ENCODE data around the gene KCTD1. TPM values are rescaled to one million over a fixed set of nuclear protein-coding genes. Genes with fewer than 3 reads are reported as not detected.

KCTD1 gene
- total RNA-seq, 1 experiment from 2014 or later: 20.5 TPM

GRCh38 chr18:26535630-26536029 is 12.7 kb downstream of the KCTD1 start:
- peaks cover 10% of the 10 kb centered on the region for H3K4me1 ChIP-seq (replicated peaks; ENCODE audit: insufficient read depth)
- H2AFZ ChIP-seq: no peak overlapping the region
- no peak for TF ChIP-seq CTCF (conservative IDR thresholded peaks at IDR 0.05)
- TF ChIP-seq EZH2 (IDR thresholded peaks at IDR 0.05; ENCODE audit: low read depth): no peak
- DNase-seq: no peak
- ChIA-PET POLR2A (ENCODE audit: unreplicated experiment) (no interaction called here), CTCF (no interaction called here)
- no peak overlapping the region for H3K4me2 ChIP-seq
- no peaks in the 10 kb centered on the region for H4K20me1 ChIP-seq (ENCODE audit: insufficient read depth)
- no peaks in the 10 kb centered on the region for H3F3A ChIP-seq (ENCODE audit: insufficient read depth, low read depth)
- no peaks in the 10 kb centered on the region for H3K9me2 ChIP-seq (ENCODE audit: insufficient read depth)
- H3K27ac ChIP-seq: no peak overlapping the region
- no peaks in the 10 kb centered on the region for H3K9me3 ChIP-seq (ENCODE audit: insufficient read depth, low read depth)
- H3K79me2 ChIP-seq (ENCODE audit: low read depth): peaks cover 39% of the 10 kb centered on the region
- BruUV-seq (replicated peaks): no TSS peak
- no peaks in the 10 kb centered on the region for H3K36me3 ChIP-seq (ENCODE audit: low read depth)
- no peaks in the 10 kb centered on the region for H3K27me3 ChIP-seq (ENCODE audit: insufficient read depth, low read depth)
- no peak overlapping the region for H3K4me3 ChIP-seq
- intact Hi-C loops (cut with micrococcal nuclease; ENCODE audit: unreplicated experiment): no loop called here

GRCh38 chr18:26532367-26533340 is 15.7 kb downstream of the KCTD1 start:
- no peaks in the 10 kb centered on the region for H3K9me2 ChIP-seq (ENCODE audit: insufficient read depth)
- no peaks in the 10 kb centered on the region for H3F3A ChIP-seq (ENCODE audit: insufficient read depth, low read depth)
- no peaks in the 10 kb centered on the region for H3K9me3 ChIP-seq (ENCODE audit: insufficient read depth, low read depth)
- H3K4me3 ChIP-seq: no peak overlapping the region
- no TSS peak for BruUV-seq (replicated peaks)
- CTCF ChIA-PET: no interaction called here
- H2AFZ ChIP-seq: no peak overlapping the region
- no peaks in the 10 kb centered on the region for H4K20me1 ChIP-seq (ENCODE audit: insufficient read depth)
- no peaks in the 10 kb centered on the region for H3K27me3 ChIP-seq (ENCODE audit: insufficient read depth, low read depth)
- POLR2A ChIA-PET (ENCODE audit: unreplicated experiment): no interaction called here
- no peak overlapping the region for H3K4me2 ChIP-seq
- intact Hi-C loops (cut with micrococcal nuclease; ENCODE audit: unreplicated experiment): no loop called here
- no peak for DNase-seq
- H3K27ac ChIP-seq: no peak overlapping the region
- no peak for TF ChIP-seq EZH2 (IDR thresholded peaks at IDR 0.05; ENCODE audit: low read depth)
- no peak for TF ChIP-seq CTCF (conservative IDR thresholded peaks at IDR 0.05)
- peaks cover 4% of the 10 kb centered on the region; the same call in 1 of the 2 replicates for H3K4me1 ChIP-seq (replicated peaks; ENCODE audit: insufficient read depth)
- peaks cover 20% of the 10 kb centered on the region for H3K79me2 ChIP-seq (ENCODE audit: low read depth)
- no peaks in the 10 kb centered on the region for H3K36me3 ChIP-seq (ENCODE audit: low read depth)

DNA sequence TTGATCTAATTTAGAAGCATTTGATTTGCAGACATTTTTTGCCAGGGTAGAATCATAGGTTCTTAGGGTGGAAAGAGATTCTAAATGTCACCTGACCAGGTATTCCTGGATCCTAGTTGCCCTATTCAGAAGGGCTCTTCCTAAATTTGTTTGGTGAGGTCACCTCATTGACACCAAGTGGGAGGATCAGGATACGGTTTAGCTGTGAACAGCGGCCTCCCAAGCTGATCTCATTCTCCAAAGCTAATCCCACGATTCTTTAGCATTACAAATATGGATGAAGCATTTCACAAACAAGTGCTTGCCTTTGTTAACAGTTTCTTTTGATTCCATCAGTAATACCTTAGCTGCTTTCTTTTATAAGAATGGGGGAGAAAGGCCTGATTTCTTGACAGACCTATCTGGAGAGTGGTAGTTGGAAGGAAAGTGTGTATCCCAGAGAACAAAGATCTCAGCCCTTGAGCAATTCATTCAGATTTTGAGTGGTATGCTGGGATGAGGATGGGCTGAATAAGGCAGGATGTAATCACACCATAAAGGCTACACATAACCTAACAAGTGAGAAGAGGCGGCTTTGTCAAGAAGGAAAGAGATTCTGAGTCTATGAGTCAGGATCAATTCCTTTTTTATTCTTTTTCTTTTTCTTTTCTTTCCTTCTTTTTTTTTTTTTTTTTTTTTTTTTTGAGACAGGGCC is 16.6 kb downstream of the KCTD1 start:
- no peak overlapping the region for H3K27ac ChIP-seq
- CTCF ChIA-PET: no interaction called here
- peaks cover 13% of the 10 kb centered on the region for H3K4me1 ChIP-seq (replicated peaks; ENCODE audit: insufficient read depth)
- no peaks in the 10 kb centered on the region for H3K9me3 ChIP-seq (ENCODE audit: insufficient read depth, low read depth)
- TF ChIP-seq CTCF (conservative IDR thresholded peaks at IDR 0.05): no peak
- TF ChIP-seq EZH2 (IDR thresholded peaks at IDR 0.05; ENCODE audit: low read depth): no peak
- intact Hi-C loops (cut with micrococcal nuclease; ENCODE audit: unreplicated experiment): no loop called here
- H3K79me2 ChIP-seq (ENCODE audit: low read depth): peaks cover 11% of the 10 kb centered on the region
- POLR2A ChIA-PET (ENCODE audit: unreplicated experiment): no interaction called here
- no peak overlapping the region for H3K4me3 ChIP-seq
- no peaks in the 10 kb centered on the region for H3K9me2 ChIP-seq (ENCODE audit: insufficient read depth)
- no peak for DNase-seq
- H3K36me3 ChIP-seq (ENCODE audit: low read depth): no peaks in the 10 kb centered on the region
- no peaks in the 10 kb centered on the region for H4K20me1 ChIP-seq (ENCODE audit: insufficient read depth)
- H3K27me3 ChIP-seq (ENCODE audit: insufficient read depth, low read depth): no peaks in the 10 kb centered on the region
- no TSS peak for BruUV-seq (replicated peaks)
- H3F3A ChIP-seq (ENCODE audit: insufficient read depth, low read depth): no peaks in the 10 kb centered on the region; the same call in 1 of the 2 replicates
- no peak overlapping the region for H3K4me2 ChIP-seq
- no peak overlapping the region for H2AFZ ChIP-seq

All from PC-9 (cell line).